HCT116 (cell line): ENCODE data around the gene KLK1. TPM values are rescaled to one million over a fixed set of nuclear protein-coding genes. Genes with fewer than 3 reads are reported as not detected.

Experiments
- ATAC-seq: fragments of 200-7000 bp; cut with Tn5 transposase; 2 replicates; pipeline ENCODE4 v1.9.1; 2020; ENCODE audit warnings: mild to moderate bottlenecking, moderate library complexity
- BruUV-seq: library from RNA; stranded (reverse); fragments of 400-500 nt; replicated peaks from 2 replicates; lab custom pipeline; 2021; lab: Mats Ljungman, UMichigan
- CTCF ChIA-PET: fragments of 300-600 bp; sonication (Branson Sonifier 250); formaldehyde crosslinking; loops from one replicate; lab custom pipeline; 2021; ENCODE audit warnings: antibody characterized with exemption; lab: Charles Lee
- POLR2A ChIA-PET: fragments of 300-600, 350-600 bp; sonication (Branson Sonifier 250); formaldehyde crosslinking; loops from one replicate; lab custom pipeline; 2021; ENCODE audit warnings: antibody characterized with exemption; lab: Charles Lee
- RAD21 ChIA-PET, 2 experiments: fragments of 300-600 bp; sonication (Branson Sonifier 250); formaldehyde crosslinking; loops; one replicate each; lab custom pipeline; 2023; ENCODE audit warnings: low total read pairs in 2 of 2; ENCODE audit not compliant: uncharacterized antibody in 2 of 2, unreplicated experiment in 2 of 2, low non-redundant PET in 1 of 2; lab: Charles Lee
- DNase-seq: peaks from one replicate; pipeline ENCODE4 v3.0.0-alpha.2; 2010; ENCODE audit warnings: low read depth, low spot score
- H2AFZ ChIP-seq: fragments of 200-600 bp; shearing (Covaris generic), sonication (generic); 2 replicates; pipeline ENCODE4 v1.6.1; 2017; ENCODE audit warnings: low read depth, mixed run types, mixed read lengths, antibody characterized with exemption, low read length; ENCODE audit not compliant: poor library complexity, severe bottlenecking
- H3K27ac ChIP-seq: 2 replicates; pipeline ENCODE4 v1.5.1; 2012; ENCODE audit warnings: low read depth, low read length
- H3K27me3 ChIP-seq: fragments of 200-600 bp; sonication (generic); 2 replicates; pipeline ENCODE4 v1.6.1; 2016; ENCODE audit warnings: mixed run types, low read length, mixed read lengths; ENCODE audit not compliant: insufficient read depth
- H3K36me3 ChIP-seq, 2 experiments: fragments of 200-500 bp in 1 of 2; fragments of 200-600 bp in 1 of 2; sonication (Bioruptor generic) in 1 of 2; sonication (generic) in 1 of 2; 2 replicates each; pipeline versions ENCODE4 v1.5.1 to v1.6.1; 2014 to 2016; ENCODE audit warnings: low read length in 2 of 2, inconsistent platforms in 1 of 2, mixed read lengths in 1 of 2, mixed run types in 1 of 2; ENCODE audit not compliant: insufficient read depth in 2 of 2, control insufficient read depth in 1 of 2
- H3K4me1 ChIP-seq, 2 experiments: fragments of 200-600 bp in 1 of 2; sonication (generic) in 1 of 2; 2 replicates each; pipeline versions ENCODE4 v1.5.1 to v1.6.1; 2012 to 2017; ENCODE audit warnings: low read length in 2 of 2, inconsistent platforms in 1 of 2, mild to moderate bottlenecking in 1 of 2, mixed read lengths in 1 of 2, mixed run types in 1 of 2, moderate library complexity in 1 of 2; ENCODE audit not compliant: insufficient read depth in 2 of 2, control insufficient read depth in 1 of 2
- H3K4me2 ChIP-seq: fragments of 200-600 bp; sonication (generic); 2 replicates; pipeline ENCODE4 v1.6.1; 2017; ENCODE audit warnings: mixed run types, low read length, mixed read lengths
- H3K4me3 ChIP-seq, 2 experiments: fragments of 200-600 bp in 1 of 2; sonication (generic) in 1 of 2; replicated peaks in 1 of 2; 2 replicates each; pipeline ENCODE4 v1.5.1; 2011 to 2016; ENCODE audit warnings: low read length in 2 of 2, control low read depth in 1 of 2, low read depth in 1 of 2, mild to moderate bottlenecking in 1 of 2, mixed read lengths in 1 of 2, mixed run types in 1 of 2
- H3K79me2 ChIP-seq: fragments of 200-600 bp; sonication (generic); 2 replicates; pipeline ENCODE4 v1.6.1; 2017; ENCODE audit warnings: mild to moderate bottlenecking, mixed run types, low read length, moderate library complexity, mixed read lengths; ENCODE audit not compliant: insufficient read depth
- H3K9ac ChIP-seq: fragments of 200-600 bp; sonication (generic); 2 replicates; pipeline ENCODE4 v1.6.1; 2016; ENCODE audit warnings: low read length, mixed read lengths
- H3K9me2 ChIP-seq: fragments of 200-600 bp; sonication (generic), shearing (Covaris generic); 2 replicates; pipeline ENCODE4 v1.6.1; 2017; ENCODE audit warnings: mixed run types, mild to moderate bottlenecking, moderate library complexity; ENCODE audit not compliant: insufficient read depth
- H3K9me3 ChIP-seq, 2 experiments: fragments of 200-500 bp in 1 of 2; fragments of 200-600 bp in 1 of 2; sonication (Bioruptor generic) in 1 of 2; sonication (generic) in 1 of 2; 2 replicates each; pipeline ENCODE4 v1.6.1; 2014 to 2017; ENCODE audit warnings: low read length in 2 of 2, mixed read lengths in 2 of 2, inconsistent platforms in 1 of 2, low read depth in 1 of 2, mild to moderate bottlenecking in 1 of 2, mixed run types in 1 of 2, moderate library complexity in 1 of 2; ENCODE audit not compliant: control insufficient read depth in 1 of 2, insufficient read depth in 1 of 2
- H4K20me1 ChIP-seq: fragments of 200-600 bp; sonication (generic), shearing (Covaris generic); 2 replicates; pipeline ENCODE4 v1.6.1; 2017; ENCODE audit warnings: mixed run types, mild to moderate bottlenecking, moderate library complexity; ENCODE audit not compliant: insufficient read depth
- ATF3 ChIP-seq: IDR thresholded peaks from 2 replicates; pipeline ENCODE4 v1.6.1; 2012
- CBX3 ChIP-seq: IDR thresholded peaks from 2 replicates; pipeline ENCODE4 v1.6.1; 2012; ENCODE audit warnings: low read depth
- CEBPB ChIP-seq: IDR thresholded peaks from 2 replicates; pipeline ENCODE4 v1.6.1; 2012; ENCODE audit warnings: low read depth
- ELF1 ChIP-seq: IDR thresholded peaks from 2 replicates; pipeline ENCODE4 v1.6.1; 2012; ENCODE audit warnings: low read depth, borderline replicate concordance
- POLR2A ChIP-seq: IDR thresholded peaks from 2 replicates; pipeline ENCODE4 v1.7.0; 2011; ENCODE audit warnings: borderline replicate concordance; ENCODE audit not compliant: insufficient read depth, insufficient read length; ENCODE audit errors: extremely low read depth
- REST ChIP-seq: IDR thresholded peaks from 2 replicates; pipeline ENCODE4 v1.6.1; 2012; ENCODE audit warnings: low read depth
- SP1 ChIP-seq: IDR thresholded peaks from 2 replicates; pipeline ENCODE4 v1.6.1; 2012; ENCODE audit warnings: low read depth
- intact Hi-C: fragments of 100-400 bp; cut with micrococcal nuclease; formaldehyde crosslinking; loops from 2 replicates; pipeline ENCODE4 v1.10.0; 2022
- total RNA-seq: library from RNA; stranded (reverse); gene quantifications from one replicate; pipeline ENCODE4 v1.2.1, GENCODE V29; 2021; ENCODE audit not compliant: unreplicated experiment

KLK1 gene
- total RNA-seq, 1 experiment from 2014 or later = 3.3 TPM

- no TSS peak for BruUV-seq
- ATAC-seq (no peak), DNase-seq (no peak)
- Histone ChIP-seq H3K27ac (no peak overlapping the region), H3K27me3 (no peaks in the 10 kb centered on the region), H3K9ac (no peak overlapping the region), H4K20me1 (no peaks in the 10 kb centered on the region), H3K4me2 (no peak overlapping the region), H3K79me2 (no peaks in the 10 kb centered on the region), H3K9me2 (no peaks in the 10 kb centered on the region), H3K9me3 (no peaks in the 10 kb centered on the region; a peak in 1 of 4 replicates), H3K4me1 (peaks cover 8% of the 10 kb centered on the region in 2 experiments), H3K4me3 (no peak overlapping the region), H2AFZ (no peak overlapping the region), H3K36me3 (no peaks in the 10 kb centered on the region)
- intact Hi-C loops = no loop called here
- ChIA-PET POLR2A (no interaction called here), CTCF (no interaction called here), RAD21 (no interaction called here)
- TF ChIP-seq SP1 (no peak), CBX3 (no peak), CEBPB (no peak)
- TF ChIP-seq, all 23 proteins: peak for 0
These were observed 6.9 kb upstream of the KLK1 start for GRCh38 chr19:50830266-50831025.

GRCh38 chr19:50829801-50830200 is 6.2 kb upstream of the KLK1 start:
- H3K4me2 ChIP-seq = no peak overlapping the region
- ChIA-PET RAD21 (no interaction called here), POLR2A (no interaction called here), CTCF (no interaction called here)
- intact Hi-C loops = no loop called here
- DNase-seq (no peak), ATAC-seq (no peak)
- no peak overlapping the region for H3K4me3 ChIP-seq
- H3K27ac ChIP-seq = no peak overlapping the region
- H2AFZ ChIP-seq = no peak overlapping the region
- no peaks in the 10 kb centered on the region; a peak in 1 of 4 replicates for H3K9me3 ChIP-seq
- H3K79me2 ChIP-seq = no peaks in the 10 kb centered on the region
- H3K9me2 ChIP-seq = no peaks in the 10 kb centered on the region
- no peaks in the 10 kb centered on the region for H3K36me3 ChIP-seq
- BruUV-seq = no TSS peak
- H3K27me3 ChIP-seq = no peaks in the 10 kb centered on the region
- TF ChIP-seq POLR2A = no peak
- no peak for TF ChIP-seq ELF1
- TF ChIP-seq REST = no peak
- TF ChIP-seq ATF3 = no peak
- H3K9ac ChIP-seq = no peak overlapping the region
- no peaks in the 10 kb centered on the region for H4K20me1 ChIP-seq
- H3K4me1 ChIP-seq = peaks cover 1 to 2% of the 10 kb centered on the region in 2 experiments; a peak in 3 of 4 replicates
